Measurements from ENCODE around the gene RSPO4. TPM values are rescaled to one million over a fixed set of nuclear protein-coding genes. Genes with fewer than 3 reads are reported as not detected.

Gene RSPO4
- total RNA-seq, 4 donors from 2014 or later = not detected

- no peaks in the 10 kb centered on the region for H3K9me3 ChIP-seq
- intact Hi-C loops (cut with DNase I; ENCODE audit: low total_unique reads) (no loop called here), in situ Hi-C loops (cut with MboI; ENCODE audit: low sequenced_read_pairs in 4 of 4) (no loop called here)
- no peaks in the 10 kb centered on the region for H3K36me3 ChIP-seq
- no peaks in the 10 kb centered on the region for H3K27me3 ChIP-seq
- TF ChIP-seq POLR2A (IDR thresholded peaks at IDR 0.05) (no peak), CTCF (IDR thresholded peaks at IDR 0.05 in 4 of 5, conservative IDR thresholded peaks at IDR 0.05 in 1 of 5) (no peak)
- no peak for ATAC-seq
- DNase-seq = no peak
- no peak overlapping the region for H3K27ac ChIP-seq
- no peaks in the 10 kb centered on the region for H3K4me1 ChIP-seq
- no peak overlapping the region for H3K4me3 ChIP-seq
Measured at GRCh38 chr20:1038205-1038604, 36.1 kb upstream of the RSPO4 start.

DNA sequence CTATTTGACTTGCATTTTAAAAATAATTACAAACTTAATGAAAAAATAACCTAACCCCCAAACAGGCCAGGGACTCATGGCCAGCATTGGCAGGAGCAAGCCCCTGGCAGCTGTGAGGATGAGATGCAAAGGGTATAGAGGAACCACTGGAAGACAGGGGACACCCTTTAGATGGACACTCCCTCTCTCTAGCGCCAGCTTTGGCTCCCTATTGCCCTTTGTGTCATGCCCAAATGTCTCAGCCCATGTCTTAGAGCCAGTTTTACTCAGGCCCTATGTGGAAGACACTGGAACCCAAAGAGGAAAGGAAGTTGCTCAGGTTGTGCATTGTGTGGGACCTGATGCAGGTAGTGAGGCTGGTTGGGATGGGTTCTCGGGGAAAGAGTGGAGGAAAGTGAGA is 34.9 kb upstream of the RSPO4 start:
- H3K9me3 ChIP-seq = no peaks in the 10 kb centered on the region
- H3K4me1 ChIP-seq = no peaks in the 10 kb centered on the region
- TF ChIP-seq CTCF (IDR thresholded peaks at IDR 0.05 in 4 of 5, conservative IDR thresholded peaks at IDR 0.05 in 1 of 5) = no peak
- no peak for TF ChIP-seq POLR2A (IDR thresholded peaks at IDR 0.05)
- H3K27me3 ChIP-seq = no peaks in the 10 kb centered on the region
- no peak overlapping the region for H3K4me3 ChIP-seq
- in situ Hi-C loops (cut with MboI; ENCODE audit: low sequenced_read_pairs in 4 of 4) (no loop called here), intact Hi-C loops (cut with DNase I; ENCODE audit: low total_unique reads) (no loop called here)
- no peaks in the 10 kb centered on the region for H3K36me3 ChIP-seq
- ATAC-seq (no peak), DNase-seq (no peak)
- no peak overlapping the region for H3K27ac ChIP-seq

- no peaks in the 10 kb centered on the region for H3K9me3 ChIP-seq
- no peak overlapping the region for H3K27ac ChIP-seq
- no peak overlapping the region for H3K4me3 ChIP-seq
- no peak for TF ChIP-seq POLR2A (IDR thresholded peaks at IDR 0.05)
- TF ChIP-seq CTCF (IDR thresholded peaks at IDR 0.05 in 4 of 5, conservative IDR thresholded peaks at IDR 0.05 in 1 of 5) = no peak
- H3K4me1 ChIP-seq = no peaks in the 10 kb centered on the region
- DNase-seq = no peak
- no peaks in the 10 kb centered on the region for H3K27me3 ChIP-seq
- in situ Hi-C loops (cut with MboI; ENCODE audit: low sequenced_read_pairs in 4 of 4) (no loop called here), intact Hi-C loops (cut with DNase I; ENCODE audit: low total_unique reads) (no loop called here)
- no peak for ATAC-seq
- H3K36me3 ChIP-seq = no peaks in the 10 kb centered on the region
Measured at GRCh38 chr20:1035466-1035865, 33.4 kb upstream of the RSPO4 start.

DNA sequence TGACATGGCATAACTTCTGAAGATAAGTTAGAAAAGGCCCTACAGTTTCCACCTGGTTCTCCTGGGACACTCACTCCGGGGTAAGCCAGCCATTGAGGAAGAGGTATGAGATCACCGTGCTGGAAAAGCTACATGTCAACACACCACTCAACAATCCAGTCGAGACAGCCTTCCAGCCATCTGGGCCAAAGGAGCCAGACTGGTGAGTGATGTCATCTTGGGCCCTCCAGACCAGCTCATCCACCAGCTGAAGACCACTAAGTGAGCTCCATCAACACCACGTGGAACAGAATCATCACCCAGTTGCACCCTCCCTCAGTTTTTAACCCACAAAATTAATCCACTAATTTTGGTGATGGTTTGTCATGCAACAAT is 32.3 kb upstream of the RSPO4 start:
- no peaks in the 10 kb centered on the region for H3K4me1 ChIP-seq
- H3K27ac ChIP-seq = no peak overlapping the region
- no peak for DNase-seq
- intact Hi-C loops (cut with DNase I; ENCODE audit: low total_unique reads) = no loop called here
- no peak for ATAC-seq
- TF ChIP-seq POLR2A (IDR thresholded peaks at IDR 0.05) (no peak), CTCF (IDR thresholded peaks at IDR 0.05 in 4 of 5, conservative IDR thresholded peaks at IDR 0.05 in 1 of 5) (no peak)
- H3K36me3 ChIP-seq = no peaks in the 10 kb centered on the region
- H3K9me3 ChIP-seq = no peaks in the 10 kb centered on the region
- H3K4me3 ChIP-seq = no peak overlapping the region
- in situ Hi-C loops (cut with MboI; ENCODE audit: low sequenced_read_pairs in 4 of 4) = no loop called here
- H3K27me3 ChIP-seq = no peaks in the 10 kb centered on the region

DNA sequence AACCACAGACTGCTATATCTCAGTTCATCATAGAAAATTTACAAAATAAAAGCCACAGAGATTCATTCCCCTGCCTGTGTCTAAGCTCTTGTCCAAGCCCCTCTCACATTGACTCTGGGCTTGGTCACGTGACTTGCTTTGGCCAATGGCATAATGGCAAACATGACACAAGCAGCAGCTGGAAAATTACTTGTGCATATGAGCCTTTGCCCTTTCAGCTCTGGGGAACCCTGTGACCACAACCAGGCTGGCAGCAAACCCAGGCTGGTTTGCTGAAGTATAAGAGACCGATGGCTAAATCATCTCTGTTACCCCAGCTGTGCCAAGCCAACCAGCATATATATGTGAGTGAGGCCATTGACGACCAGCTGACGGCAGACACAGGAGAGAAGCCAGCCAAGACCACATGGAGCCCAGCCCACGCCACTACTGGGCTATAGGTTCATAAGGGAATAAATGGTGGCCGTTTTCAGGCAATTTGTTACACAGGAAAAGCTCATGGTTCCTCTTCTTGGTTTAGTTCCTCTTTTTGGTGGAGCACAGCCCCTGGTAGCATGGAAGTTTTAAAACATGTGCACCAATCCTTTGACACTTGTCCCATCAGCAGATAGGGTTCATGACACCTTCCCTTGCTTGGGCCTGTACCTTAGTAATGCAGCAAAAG is 31.8 kb upstream of the RSPO4 start:
- no peak overlapping the region for H3K4me3 ChIP-seq
- no peak for TF ChIP-seq POLR2A (IDR thresholded peaks at IDR 0.05)
- no peak for TF ChIP-seq CTCF (IDR thresholded peaks at IDR 0.05 in 4 of 5, conservative IDR thresholded peaks at IDR 0.05 in 1 of 5)
- H3K36me3 ChIP-seq = no peaks in the 10 kb centered on the region
- no peak for ATAC-seq
- no peaks in the 10 kb centered on the region for H3K27me3 ChIP-seq
- in situ Hi-C loops (cut with MboI; ENCODE audit: low sequenced_read_pairs in 4 of 4) = no loop called here
- H3K4me1 ChIP-seq = no peaks in the 10 kb centered on the region
- intact Hi-C loops (cut with DNase I; ENCODE audit: low total_unique reads) = no loop called here
- no peak for DNase-seq
- no peak overlapping the region for H3K27ac ChIP-seq
- no peaks in the 10 kb centered on the region for H3K9me3 ChIP-seq
